Measurements from ENCODE around the gene ADCK2.
"Not testable (repeated sequence)": the region's sequence is repeated elsewhere in the genome, so short reads cannot be mapped to it uniquely, and the experiment has no call there.

The ADCK2 gene

DNA sequence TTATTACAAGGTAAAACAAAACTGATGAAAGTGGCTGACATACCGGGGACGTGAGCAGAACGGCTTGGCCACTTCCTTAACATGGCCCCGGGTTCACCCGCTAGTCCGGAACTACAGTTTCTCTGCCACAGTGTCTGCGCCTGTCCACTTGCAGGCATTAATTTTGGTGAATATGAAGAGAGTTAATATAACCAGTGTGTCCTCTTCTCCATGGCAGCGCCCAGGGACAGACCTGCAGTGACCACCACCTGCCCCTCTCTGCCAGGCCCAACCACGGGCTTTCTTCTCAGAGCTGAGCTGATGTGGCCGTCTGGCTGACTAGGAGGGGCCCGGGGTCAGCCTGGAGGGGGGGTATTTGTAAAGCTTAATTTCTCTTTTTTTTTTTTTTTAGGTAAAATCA is 22.6 kb downstream of the ADCK2 start:
- DNase-seq (ENCODE audit: low spot score), result no peak

DNA sequence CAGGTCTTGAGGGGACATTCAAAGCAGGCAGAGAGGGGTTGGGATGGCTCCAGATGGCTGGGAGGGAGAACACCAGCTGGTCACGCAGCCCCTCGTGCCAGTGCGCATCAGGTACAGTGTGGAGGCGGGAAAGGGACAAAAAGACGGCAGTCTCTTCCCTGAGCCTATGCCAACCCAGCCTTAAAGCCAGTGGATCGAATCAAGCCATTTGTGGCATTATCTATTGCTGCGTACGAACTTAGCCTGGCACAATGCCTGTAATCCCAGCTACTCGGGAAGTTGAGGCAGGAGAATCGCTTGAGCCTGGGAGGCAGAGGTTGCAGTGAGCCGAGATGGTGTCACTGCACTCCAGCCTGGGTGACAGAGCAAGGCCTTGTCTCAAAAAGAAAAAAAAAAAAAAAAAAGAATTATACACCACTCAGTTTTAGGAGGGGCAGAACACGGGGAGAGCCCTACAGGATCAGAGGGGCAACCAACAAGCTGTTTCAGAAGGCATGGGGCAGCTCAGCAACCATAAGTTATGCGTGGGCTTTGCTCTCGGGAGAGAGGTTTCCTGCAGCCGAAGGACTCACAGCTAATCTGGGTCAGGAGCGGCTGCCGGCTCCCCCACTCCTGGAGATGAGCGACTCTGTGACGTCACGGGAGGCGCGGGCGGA is 23.4 kb downstream of the ADCK2 start:
- peak; percentile 90 for DNase-seq (ENCODE audit: low spot score)

DNA sequence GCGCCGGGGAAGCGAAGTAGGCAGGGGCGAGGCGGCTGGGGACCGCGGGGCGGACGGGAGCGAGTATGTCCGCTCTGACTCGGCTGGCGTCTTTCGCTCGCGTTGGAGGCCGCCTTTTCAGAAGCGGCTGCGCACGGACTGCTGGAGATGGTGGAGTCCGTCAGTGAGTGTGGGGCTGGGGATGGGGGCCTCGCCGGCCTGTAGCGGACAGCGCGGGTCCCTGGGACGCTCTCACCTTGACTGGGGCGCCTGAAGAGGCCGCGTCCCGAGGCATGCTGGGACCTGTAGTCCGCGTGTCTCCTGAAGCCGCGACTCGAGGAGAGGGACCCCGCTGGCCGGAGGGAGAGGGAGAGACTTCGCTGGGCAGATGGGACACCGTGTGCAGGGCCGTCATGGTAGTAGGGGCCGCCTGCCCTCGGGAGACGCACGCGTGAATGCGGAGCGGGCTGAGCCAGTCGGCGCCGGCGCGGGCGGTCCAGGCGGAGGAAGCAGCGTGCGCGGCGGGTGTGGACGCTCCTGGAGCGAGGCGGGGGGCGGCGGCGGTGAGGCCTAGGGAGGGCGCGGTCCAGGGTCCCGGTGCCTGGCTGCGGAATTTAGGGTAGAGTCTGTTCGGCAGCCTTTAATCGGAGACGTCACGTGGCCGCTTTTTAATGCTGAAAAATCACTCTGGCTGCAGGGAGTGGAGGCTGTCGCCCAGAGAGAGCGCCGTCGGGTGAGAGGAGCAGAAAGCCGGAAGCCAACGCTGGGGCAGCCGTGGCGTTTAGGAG is 24.1 kb downstream of the ADCK2 start, which contains the start of gene NDUFB2:
TSS of gene NDUFB2 (plus strand) at position 29 of the 767 bp plus-strand sequence. CDS start at position 66, 37 bp downstream.
- DNase-seq (ENCODE audit: low spot score), result no peak

DNA sequence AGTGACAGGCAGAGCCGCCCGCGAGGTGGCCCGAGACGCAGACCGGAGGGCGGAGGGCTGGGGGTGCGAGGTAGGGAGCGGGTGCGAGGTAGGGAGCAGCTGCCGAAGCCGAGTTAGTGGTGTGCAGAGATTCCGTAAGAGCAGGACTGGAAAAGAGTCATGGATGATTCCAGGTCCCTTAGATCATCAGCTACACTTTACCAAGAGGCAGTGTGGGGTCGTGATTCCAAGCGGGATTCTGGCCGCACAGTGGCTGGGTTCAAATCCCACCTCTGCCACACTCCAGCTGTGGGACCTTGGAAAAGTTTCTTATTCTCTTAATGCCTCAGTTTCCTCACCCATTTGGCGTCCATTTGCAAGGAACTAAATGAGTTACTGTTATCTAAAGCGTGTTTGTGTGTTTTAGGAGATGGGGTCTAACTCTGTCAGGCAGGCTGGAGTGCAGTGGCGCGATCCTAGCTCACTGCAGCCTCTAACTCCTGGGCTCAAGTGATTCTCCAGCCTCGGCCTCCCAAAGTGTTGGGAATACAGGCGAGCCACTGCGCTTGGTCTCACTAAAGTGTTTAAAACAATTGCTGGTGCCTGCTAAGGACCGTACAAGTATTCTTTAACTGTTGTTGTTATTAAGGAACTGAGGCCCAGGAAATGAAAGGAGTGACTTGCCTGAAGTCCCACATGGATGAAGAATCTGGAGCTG is 24.9 kb downstream of the ADCK2 start:
- no peak for DNase-seq (ENCODE audit: low spot score)

DNA sequence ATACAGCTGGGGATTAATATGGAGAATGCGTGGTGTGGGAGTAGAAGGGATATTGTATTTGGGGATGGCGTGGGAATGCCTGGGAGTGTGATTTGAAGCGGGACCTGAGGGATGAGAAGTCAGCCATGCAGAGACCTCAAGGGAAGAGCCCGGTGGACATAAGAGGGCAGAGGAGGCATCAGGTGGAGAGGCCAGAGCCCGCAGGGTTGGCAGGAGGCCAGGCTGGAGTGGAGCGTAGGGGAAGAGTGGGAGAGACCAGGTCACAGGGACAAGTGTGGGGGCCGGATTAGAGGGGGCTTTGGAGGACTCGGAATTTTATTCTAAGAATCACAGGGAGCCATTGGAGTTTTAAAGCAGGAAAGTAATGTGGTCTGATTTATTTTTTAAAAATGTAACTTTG is 25.7 kb downstream of the ADCK2 start:
- no peak for DNase-seq (ENCODE audit: low spot score)

DNA sequence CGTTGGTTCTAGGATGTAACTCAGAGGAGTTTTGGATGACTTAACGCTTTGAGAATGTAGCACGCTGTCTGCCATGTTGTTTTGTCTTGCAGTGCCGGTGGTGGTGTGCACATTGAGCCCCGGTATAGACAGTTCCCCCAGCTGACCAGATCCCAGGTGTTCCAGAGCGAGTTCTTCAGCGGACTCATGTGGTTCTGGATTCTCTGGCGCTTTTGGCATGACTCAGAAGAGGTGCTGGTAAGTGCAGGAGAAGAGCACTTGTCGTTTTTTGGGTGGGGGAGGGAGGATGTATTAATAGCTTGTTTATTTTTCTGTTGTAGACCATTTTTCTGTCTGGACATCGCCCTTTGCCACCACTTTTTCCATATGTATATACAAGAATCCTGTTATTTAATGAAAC is 30.0 kb downstream of the ADCK2 start:
- no peak for DNase-seq (ENCODE audit: low spot score)

DNA sequence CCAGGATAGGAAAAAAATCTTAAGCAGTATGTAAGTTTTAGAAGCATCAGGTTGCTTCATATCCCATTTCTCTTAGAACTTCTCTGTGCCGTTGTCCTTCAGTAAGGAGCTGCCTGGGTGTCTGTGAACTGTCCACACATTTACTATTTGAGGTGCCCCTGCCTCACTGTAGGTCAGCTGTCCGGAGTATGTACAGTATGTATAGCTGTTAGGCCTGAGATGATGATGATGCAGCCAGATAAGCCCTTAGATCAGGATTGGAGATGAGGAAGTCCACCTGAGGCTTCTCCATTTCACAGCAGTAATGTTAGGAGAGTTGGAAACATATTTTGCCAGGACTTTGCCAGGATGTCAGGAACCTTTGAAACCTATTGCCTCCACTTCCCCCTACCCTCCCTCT is 31.5 kb downstream of the ADCK2 start:
- no peak for DNase-seq (ENCODE audit: low spot score)

DNA sequence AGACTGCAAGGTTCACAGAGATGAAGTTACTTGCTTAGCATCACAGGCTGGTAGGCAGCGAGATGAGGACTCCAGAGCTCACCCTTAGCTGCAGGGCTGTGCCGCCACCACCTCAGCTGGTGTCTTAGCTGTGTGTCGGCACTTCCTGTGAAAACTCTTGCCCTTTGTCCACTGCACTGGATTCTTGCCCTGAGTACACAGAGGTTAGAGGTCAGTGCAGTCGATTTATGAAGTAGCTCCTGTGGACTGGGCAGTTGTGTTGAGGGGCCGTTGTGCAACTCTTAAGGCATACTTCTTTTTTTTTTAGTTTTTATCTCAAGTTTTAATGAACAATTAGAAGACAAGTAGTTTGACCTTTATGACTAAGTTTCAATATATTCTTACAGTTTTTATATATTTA is 34.4 kb downstream of the ADCK2 start:
- no peak for DNase-seq (ENCODE audit: low spot score)

DNA sequence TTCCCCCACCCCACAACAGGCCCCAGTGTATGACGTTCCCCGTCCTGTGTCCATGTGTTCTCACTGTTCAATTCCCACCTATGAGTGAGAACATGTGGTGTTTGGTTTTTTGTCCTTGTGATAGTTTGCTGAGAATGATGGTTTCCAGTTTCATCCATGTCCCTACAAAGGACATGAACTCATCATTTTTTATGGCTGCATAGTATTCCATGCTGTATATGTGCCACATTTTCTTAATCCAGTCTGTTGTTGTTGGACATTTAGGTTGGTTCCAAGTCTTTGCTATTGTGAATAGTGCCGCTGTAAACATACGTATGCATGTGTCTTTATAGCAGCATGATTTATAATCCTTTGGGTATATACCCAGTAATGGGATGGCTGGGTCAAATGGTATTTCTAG is 36.0 kb downstream of the ADCK2 start:
- not testable (repeated sequence) for DNase-seq (ENCODE audit: low spot score)

DNA sequence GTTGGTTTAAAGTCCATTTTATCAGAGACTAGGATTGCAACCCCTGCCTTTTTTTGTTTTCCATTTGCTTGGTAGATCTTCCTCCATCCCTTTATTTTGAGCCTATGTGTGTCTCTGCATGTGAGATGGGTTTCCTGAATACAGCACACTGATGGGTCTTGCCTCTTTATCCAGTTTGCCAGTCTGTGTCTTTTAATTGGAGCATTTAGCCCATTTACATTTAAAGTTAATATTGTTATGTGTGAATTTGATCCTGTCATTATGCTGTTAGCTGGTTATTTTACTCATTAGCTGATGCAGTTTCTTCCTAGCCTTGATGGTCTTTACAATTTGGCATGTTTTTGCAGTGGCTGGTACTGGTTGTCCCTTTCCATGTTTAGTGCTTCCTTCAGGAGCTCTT is 39.6 kb downstream of the ADCK2 start:
- not testable (repeated sequence) for DNase-seq (ENCODE audit: low spot score)

DNA sequence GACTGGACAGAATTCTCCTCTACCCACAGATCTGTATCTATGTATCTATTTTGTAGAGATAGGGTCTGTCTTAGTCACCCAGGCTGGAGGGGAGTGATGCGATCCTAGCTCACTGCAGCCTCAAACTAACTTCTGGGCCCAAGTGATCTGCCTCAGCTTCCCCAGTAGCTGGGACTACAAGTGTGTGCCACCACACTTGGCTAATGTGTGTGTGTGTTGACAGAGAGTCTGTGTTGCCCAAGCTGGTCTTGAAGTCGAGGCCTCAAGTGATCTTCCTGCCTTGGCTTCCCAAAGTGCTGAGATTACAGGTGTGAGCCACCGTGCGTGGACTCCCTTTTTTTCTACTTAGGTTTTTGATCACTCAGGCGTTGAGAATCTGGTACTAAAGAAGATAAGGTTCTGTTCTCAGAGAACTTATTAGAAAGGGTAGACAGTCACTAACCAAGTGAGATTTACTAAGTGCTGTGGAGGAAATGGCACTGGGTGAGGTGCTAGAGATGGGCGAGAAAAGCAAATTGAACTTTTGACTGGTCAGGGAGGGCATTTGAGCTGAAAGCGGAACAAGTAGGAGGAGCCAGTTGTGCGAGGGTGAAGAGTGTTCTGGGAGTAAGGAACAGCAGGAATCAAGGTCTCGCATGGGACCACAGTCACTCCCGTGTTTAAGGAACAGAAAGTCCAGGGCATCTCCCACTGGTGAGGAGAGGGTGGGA is 41.7 kb downstream of the ADCK2 start:
- no peak for DNase-seq (ENCODE audit: low spot score)

DNA sequence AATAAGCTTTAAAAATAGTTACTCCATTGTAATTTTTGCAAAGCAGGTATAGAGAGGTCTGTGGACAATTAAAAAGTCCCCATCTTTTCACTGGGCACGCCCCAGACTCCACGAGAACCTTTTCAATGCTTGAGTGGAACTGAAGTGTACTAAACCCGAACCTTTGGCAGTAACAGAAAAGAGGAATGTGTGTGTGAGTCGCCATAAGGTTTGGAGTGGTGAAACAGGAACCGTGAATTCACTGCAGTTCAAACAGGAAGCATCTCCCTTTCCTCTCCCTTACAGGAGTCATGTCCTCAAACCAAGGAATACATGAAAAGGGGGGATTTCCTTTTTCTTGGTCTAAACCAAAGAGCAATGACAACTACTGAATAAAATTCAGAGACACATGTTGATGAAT is 47.0 kb downstream of the ADCK2 start:
- no peak for DNase-seq (ENCODE audit: low spot score)

DNA sequence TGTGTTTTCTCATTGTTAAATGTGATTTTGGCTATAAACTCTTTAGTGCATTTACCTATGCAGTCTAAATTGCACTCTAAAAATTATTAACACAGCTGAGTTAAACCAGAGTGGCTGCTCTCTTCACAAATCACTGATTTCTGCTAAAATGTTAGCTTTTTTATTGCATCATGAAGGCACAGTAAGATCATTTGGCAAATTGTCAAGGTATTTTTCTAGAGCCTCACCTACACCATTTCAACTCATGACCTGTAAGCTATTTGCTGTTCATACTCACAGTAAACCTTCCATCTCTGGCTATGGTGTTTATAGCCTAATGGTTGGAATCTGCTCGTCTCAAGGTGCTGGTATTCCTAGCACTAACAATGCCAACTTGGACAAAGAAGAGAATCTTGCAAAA is 49.5 kb downstream of the ADCK2 start:
- no peak for DNase-seq (ENCODE audit: low spot score)

DNA sequence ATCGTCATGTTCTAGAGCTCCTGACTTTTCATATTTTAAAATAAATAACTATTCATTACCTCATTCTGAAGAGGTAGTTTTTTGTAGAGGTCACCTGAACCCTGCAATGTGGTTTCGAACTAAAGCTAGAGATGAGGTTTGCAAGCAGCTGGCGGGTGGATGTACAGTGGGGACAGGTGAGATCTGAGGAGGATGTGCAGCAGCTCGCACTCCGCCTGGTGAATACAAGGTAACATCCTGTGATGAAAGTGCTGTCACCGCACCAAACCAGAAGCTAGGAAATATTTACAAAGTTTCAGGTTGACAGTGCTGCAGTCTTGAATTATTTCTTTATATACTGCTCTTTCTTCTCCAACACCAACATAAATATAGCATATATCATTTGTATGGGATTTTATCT is 50.3 kb downstream of the ADCK2 start:
- DNase-seq (ENCODE audit: low spot score), result no peak

DNA sequence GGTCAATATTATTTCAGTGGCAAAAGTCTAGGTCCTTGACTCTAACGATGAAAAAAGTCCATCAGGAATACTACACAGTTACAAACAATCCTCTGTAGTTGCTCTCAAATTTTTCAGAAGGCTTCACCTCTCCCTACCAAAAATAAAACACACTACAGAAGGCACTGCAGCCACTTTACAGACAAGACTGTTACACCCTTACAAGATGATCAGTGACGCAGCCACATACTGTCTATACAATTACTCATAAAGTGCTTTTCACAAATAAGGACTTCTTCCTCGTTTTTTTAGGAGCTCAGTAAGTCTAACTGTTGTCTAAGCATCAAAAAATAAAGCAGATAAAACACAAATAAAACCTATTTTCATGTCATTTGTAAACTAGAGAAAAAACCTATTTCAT is 50.8 kb downstream of the ADCK2 start:
- no peak for DNase-seq (ENCODE audit: low spot score)

DNA sequence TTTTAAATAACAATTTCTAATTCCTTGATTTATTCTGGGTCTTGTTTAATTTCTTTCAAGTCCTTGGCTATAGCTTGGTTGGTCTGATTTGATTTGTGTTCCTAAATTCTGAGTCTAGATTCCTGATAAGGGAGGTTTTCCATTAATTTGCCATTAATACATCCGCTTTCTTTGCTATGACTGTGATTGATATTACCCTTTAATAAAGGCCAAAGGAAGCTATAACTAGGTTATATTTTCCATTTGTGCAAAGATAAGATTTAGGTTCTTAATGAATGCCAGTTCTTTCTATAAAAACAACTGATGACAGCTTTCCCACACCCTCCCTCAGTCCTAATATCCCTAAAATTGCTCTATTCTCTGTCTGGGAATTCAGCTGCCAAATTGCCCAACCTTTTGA is 52.0 kb downstream of the ADCK2 start:
- DNase-seq (ENCODE audit: low spot score), result no peak

DNA sequence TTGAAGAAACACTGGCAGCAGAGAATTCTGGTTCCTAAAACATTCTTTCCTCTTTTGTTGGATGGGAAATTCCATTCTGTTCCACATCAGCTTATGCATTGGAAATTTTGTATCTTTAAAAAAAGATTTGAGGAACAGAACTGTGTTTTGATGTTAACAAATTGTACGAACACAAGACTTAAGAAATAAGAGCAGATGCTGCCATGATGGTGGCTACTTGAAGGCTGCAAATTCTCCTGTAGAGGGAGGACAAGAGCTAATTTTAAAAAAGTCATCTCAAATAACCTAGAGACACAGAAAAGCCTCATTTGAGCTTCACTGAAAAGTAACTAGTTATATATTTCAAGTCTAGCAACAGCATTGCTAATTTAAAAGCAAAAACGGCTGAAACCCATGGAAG is 53.5 kb downstream of the ADCK2 start:
- no peak for DNase-seq (ENCODE audit: low spot score)

DNA sequence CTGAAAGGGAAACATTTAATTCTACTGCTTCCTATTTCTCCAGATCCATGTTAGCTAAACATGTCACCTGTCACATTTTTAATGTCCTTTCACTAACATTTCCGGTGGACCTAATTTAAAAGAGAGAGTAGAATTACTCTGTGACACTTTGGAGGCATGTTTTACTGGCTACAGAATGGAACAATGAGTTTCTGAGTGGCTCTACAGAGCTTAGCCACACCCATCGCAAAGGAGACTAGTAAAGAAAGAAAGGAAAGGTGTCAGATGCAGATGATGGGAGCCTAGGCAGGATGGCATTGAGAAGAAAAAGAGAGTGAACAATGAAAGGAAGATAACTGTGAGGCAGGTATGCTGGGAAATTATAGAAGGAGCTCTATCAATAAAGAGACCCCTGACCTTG is 59.7 kb downstream of the ADCK2 start:
- no peak for DNase-seq (ENCODE audit: low spot score)

DNA sequence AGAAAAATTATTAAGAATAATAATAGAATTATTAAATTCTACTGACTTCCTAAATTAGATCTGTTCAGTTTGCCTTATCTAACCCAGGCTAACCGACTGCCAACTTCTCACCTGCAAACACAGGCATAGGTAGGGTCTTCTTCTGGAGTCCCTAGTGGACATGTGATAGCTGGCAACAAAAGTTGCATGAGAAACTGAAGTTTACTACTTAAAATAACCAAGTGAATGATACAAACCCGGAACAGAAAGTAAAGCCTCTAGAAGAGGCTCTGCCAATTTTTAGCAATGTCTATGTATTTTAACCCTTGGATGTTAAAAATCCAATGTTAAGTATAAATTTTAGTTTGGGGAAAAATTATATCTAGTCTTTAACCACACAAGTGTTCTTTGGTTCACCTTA is 61.4 kb downstream of the ADCK2 start:
- no peak for DNase-seq (ENCODE audit: low spot score)

DNA sequence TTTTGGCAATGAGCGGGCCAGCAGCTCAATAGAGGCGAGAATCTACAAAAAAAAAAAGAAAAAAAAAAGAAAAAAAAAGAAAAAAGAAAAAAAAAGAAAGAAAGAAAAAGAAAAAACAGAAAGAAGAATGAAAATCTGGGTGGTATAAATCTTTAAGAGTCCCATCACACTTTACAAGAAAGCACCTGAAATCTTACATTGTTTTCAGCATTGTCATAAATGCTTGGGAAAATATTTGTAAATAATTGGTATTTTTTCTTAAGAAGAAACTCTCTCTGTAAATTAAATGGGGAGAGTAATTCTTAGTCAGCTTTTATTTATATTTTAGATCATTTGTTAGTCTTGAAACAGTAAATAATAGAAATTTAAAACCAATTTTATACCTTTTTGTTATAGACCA is 62.0 kb downstream of the ADCK2 start:
- DNase-seq (ENCODE audit: low spot score), result no peak

DNA sequence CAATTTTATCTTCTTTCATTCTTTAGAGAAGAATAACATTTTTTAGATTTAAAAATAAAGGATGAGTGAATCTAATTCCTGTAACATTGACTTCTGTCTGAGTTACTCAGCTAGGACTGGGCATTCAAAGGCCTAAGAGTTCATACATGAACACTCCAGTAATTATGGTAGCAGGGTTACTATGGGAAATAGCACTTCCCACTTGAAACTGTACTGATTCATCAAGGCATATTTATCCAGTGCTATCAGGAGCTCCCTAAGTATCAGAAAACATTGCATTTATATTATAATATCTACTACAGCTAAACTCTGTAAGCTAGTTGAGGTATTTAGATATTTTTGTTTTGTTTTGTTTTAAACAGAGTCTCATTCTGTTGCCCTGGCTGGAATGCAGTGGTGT is 65.5 kb downstream of the ADCK2 start:
- no peak for DNase-seq (ENCODE audit: low spot score)

DNA sequence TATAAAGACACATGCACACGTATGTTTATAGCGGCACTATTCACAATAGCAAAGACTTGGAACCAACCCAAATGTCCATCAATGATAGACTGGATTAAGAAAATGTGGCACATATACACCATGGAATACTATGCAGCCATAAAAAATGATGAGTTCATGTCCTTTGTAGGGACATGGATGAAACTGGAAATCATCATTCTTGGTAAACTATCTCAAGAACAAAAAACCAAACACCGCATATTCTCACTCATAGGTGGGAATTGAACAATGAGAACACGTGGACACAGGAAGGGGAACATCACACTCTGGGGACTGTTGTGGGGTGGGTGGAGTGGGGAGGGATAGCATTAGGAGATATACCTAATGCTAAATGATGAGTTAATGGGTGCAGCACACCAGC is 70.5 kb downstream of the ADCK2 start:
- DNase-seq (ENCODE audit: low spot score), result not testable (repeated sequence)

DNA sequence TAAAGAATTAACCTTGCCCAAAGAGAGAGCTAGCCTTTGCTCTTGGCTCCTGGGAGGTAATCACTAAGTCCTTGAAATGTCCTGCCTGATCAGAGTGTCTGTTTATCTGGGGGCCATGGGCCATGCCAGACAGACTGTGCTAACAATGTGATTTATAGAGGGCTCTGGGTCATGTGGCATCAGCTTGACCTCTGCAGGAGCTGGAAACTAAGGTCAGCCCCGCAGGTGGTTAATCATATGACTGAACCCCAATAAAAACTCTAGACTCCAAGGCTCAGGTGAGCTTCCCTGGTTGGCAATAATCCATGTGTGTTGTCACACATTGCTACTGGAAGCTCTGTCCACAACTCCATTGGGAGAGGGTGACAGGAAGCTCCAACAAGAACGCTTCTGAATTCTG is 71.3 kb downstream of the ADCK2 start:
- no peak for DNase-seq (ENCODE audit: low spot score)
